HepG2 (cell line): Measurements from ENCODE around the gene NDOR1. TPM values are rescaled to one million over a fixed set of nuclear protein-coding genes. Genes with fewer than 3 reads are reported as not detected.

ENCODE experiments used
- EED ChIP-seq: sonication (generic); formaldehyde crosslinking; IDR thresholded peaks from 2 replicates; pipeline ENCODE4 v1.5.0; 2020; ENCODE audit warnings: mild to moderate bottlenecking, missing genetic modification reagents
- EP300 ChIP-seq, 3 experiments: sonication (generic) in 1 of 3; formaldehyde crosslinking in 1 of 3; IDR thresholded peaks; 2 replicates each; pipeline versions ENCODE4 v1.5.1 to v1.6.1; 2011 to 2020; ENCODE audit warnings: low read depth in 2 of 3, low read length in 2 of 3, borderline replicate concordance in 1 of 3, improper control_type of control experiment in 1 of 3, mild to moderate bottlenecking in 1 of 3, missing genetic modification reagents in 1 of 3, moderate library complexity in 1 of 3
- ESRRA ChIP-seq: sonication (generic); formaldehyde crosslinking; IDR thresholded peaks from 2 replicates; pipeline ENCODE4 v1.5.1; 2020; ENCODE audit warnings: mild to moderate bottlenecking, low read depth, missing genetic modification reagents
- FIP1L1 ChIP-seq: fragments of 200-400 bp; formaldehyde crosslinking; IDR thresholded peaks from 2 replicates; pipeline ENCODE4 v1.6.1; 2018; ENCODE audit warnings: low read depth, mild to moderate bottlenecking, low read length, moderate library complexity, borderline replicate concordance; ENCODE audit not compliant: insufficient read depth
- FOXC1 ChIP-seq: sonication (generic); formaldehyde crosslinking; IDR thresholded peaks from 2 replicates; pipeline ENCODE4 v1.8.0; 2022; ENCODE audit warnings: mild to moderate bottlenecking, missing genetic modification reagents, borderline replicate concordance
- KDM6A ChIP-seq: IDR thresholded peaks from 2 replicates; pipeline ENCODE4 v1.6.1; 2016; ENCODE audit warnings: low read depth
- NPAS2 ChIP-seq: sonication (generic); formaldehyde crosslinking; IDR thresholded peaks from 2 replicates; pipeline ENCODE4 v1.8.0; 2022; ENCODE audit warnings: mild to moderate bottlenecking, missing genetic modification reagents, borderline replicate concordance
- RORA ChIP-seq: sonication (generic); formaldehyde crosslinking; IDR thresholded peaks from 2 replicates; pipeline ENCODE4 v1.5.0; 2020; ENCODE audit warnings: mild to moderate bottlenecking, missing genetic modification reagents, moderate library complexity
- ZNF160 ChIP-seq: sonication (generic); formaldehyde crosslinking; IDR thresholded peaks from 2 replicates; pipeline ENCODE4 v1.8.0; 2022; ENCODE audit warnings: mild to moderate bottlenecking, inconsistent platforms, missing genetic modification reagents
- ZNF362 ChIP-seq: sonication (generic); formaldehyde crosslinking; IDR thresholded peaks from 2 replicates; pipeline ENCODE4 v1.4.0; 2020; ENCODE audit warnings: missing genetic modification reagents, mild to moderate bottlenecking, borderline replicate concordance
- ZNF446 ChIP-seq: sonication (generic); formaldehyde crosslinking; IDR thresholded peaks from 2 replicates; pipeline ENCODE4 v1.5.0; 2020; ENCODE audit warnings: mild to moderate bottlenecking, missing genetic modification reagents
- ZNF589 ChIP-seq: sonication (generic); formaldehyde crosslinking; conservative IDR thresholded peaks from 2 replicates; pipeline ENCODE4 v1.8.0; 2022; ENCODE audit warnings: mild to moderate bottlenecking, moderate library complexity, missing genetic modification reagents
- ZNF709 ChIP-seq: sonication (generic); formaldehyde crosslinking; IDR thresholded peaks from 2 replicates; pipeline ENCODE4 v1.5.0; 2020; ENCODE audit warnings: mild to moderate bottlenecking, missing genetic modification reagents
- ZNF747 ChIP-seq: sonication (generic); formaldehyde crosslinking; IDR thresholded peaks from 2 replicates; pipeline ENCODE4 v1.8.1; 2023; ENCODE audit warnings: missing genetic modification reagents, mild to moderate bottlenecking, borderline replicate concordance
- ZNF761 ChIP-seq: sonication (generic); formaldehyde crosslinking; conservative IDR thresholded peaks from 2 replicates; pipeline ENCODE4 v1.4.0; 2020; ENCODE audit warnings: mild to moderate bottlenecking, missing genetic modification reagents
- ZNF788 ChIP-seq: sonication (generic); formaldehyde crosslinking; IDR thresholded peaks from 2 replicates; pipeline ENCODE4 v1.5.0; 2020; ENCODE audit warnings: mild to moderate bottlenecking, missing genetic modification reagents, borderline replicate concordance
- ZNF839 ChIP-seq: sonication (generic); formaldehyde crosslinking; IDR thresholded peaks from 2 replicates; pipeline ENCODE4 v1.4.0; 2020; ENCODE audit warnings: missing genetic modification reagents, mild to moderate bottlenecking, borderline replicate concordance
- polyA plus RNA-seq, 8 experiments: library from polyadenylated mRNA; depleted of rRNA in 3 of 8; stranded (reverse) in 7 of 8; unstranded in 1 of 8; fragments of >200 nt; fragmentation: Illumina TruSeq in 4 of 8; extraction: Trizol in 4 of 8; gene quantifications; 2 replicates each; pipeline versions ENCODE4 v1.2.1 to v1.2.3, GENCODE V29; 2011 to 2016; ENCODE audit warnings: low read depth in 4 of 8, missing spikeins in 1 of 8, mixed read lengths in 1 of 8; ENCODE audit not compliant: insufficient read depth in 1 of 8
- total RNA-seq, 5 experiments: library from RNA; depleted of rRNA; stranded (reverse); fragments of >200 nt; fragmentation: Illumina TruSeq; extraction: Trizol; gene quantifications; 2 replicates each; pipeline ENCODE4 v1.2.3, GENCODE V29; 2016; ENCODE audit warnings: low read depth in 1 of 5
- TF ChIP-seq, protein P1 (sequence below): IDR thresholded peaks from 2 replicates; pipeline ENCODE4 v1.6.1; 2016; ENCODE audit warnings: mild to moderate bottlenecking
- TF ChIP-seq, protein P2 (sequence below): sonication (generic); formaldehyde crosslinking; IDR thresholded peaks from 2 replicates; pipeline ENCODE4 v1.5.0; 2020; ENCODE audit warnings: mild to moderate bottlenecking, missing genetic modification reagents
- TF ChIP-seq, protein P3 (sequence below): IDR thresholded peaks from 2 replicates; pipeline ENCODE4 v1.6.1; 2018; ENCODE audit warnings: missing genetic modification reagents, mild to moderate bottlenecking, missing compliant biosample characterization

NDOR1 gene
- total and polyA plus RNA-seq, 2 of the 13 experiments (the other 11 are each of a cell fraction or from before 2014, with no cell fraction given) = 3.6 to 8.7 TPM

GRCh38 chr9:137201205-137201868 lies 4.2 kb upstream of the NDOR1 start (continued):
- TF ChIP-seq ZNF160 (CRISPR knock-in tag) = no peak
- TF ChIP-seq ZNF446 = no peak
- 0 out of 2 replicates have a peak, but pooled peaks have one; percentile 26 for TF ChIP-seq ZNF761
- TF ChIP-seq, protein P1, sequence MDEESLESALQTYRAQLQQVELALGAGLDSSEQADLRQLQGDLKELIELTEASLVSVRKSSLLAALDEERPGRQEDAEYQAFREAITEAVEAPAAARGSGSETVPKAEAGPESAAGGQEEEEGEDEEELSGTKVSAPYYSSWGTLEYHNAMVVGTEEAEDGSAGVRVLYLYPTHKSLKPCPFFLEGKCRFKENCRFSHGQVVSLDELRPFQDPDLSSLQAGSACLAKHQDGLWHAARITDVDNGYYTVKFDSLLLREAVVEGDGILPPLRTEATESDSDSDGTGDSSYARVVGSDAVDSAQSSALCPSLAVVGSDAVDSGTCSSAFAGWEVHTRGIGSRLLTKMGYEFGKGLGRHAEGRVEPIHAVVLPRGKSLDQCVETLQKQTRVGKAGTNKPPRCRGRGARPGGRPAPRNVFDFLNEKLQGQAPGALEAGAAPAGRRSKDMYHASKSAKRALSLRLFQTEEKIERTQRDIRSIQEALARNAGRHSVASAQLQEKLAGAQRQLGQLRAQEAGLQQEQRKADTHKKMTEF = peak; percentile 63; the same call in 1 of the 2 replicates
- TF ChIP-seq NPAS2 (CRISPR knock-in tag) = no peak
- no peak for TF ChIP-seq FIP1L1
- TF ChIP-seq ZNF747 (CRISPR knock-in tag) = peak; percentile 84
- TF ChIP-seq, protein P2, sequence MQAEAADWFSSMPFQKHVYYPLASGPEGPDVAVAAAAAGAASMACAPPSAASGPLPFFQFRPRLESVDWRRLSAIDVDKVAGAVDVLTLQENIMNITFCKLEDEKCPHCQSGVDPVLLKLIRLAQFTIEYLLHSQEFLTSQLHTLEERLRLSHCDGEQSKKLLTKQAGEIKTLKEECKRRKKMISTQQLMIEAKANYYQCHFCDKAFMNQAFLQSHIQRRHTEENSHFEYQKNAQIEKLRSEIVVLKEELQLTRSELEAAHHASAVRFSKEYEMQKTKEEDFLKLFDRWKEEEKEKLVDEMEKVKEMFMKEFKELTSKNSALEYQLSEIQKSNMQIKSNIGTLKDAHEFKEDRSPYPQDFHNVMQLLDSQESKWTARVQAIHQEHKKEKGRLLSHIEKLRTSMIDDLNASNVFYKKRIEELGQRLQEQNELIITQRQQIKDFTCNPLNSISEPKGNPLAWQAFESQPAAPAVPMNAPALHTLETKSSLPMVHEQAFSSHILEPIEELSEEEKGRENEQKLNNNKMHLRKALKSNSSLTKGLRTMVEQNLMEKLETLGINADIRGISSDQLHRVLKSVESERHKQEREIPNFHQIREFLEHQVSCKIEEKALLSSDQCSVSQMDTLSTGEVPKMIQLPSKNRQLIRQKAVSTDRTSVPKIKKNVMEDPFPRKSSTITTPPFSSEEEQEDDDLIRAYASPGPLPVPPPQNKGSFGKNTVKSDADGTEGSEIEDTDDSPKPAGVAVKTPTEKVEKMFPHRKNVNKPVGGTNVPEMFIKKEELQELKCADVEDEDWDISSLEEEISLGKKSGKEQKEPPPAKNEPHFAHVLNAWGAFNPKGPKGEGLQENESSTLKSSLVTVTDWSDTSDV (CRISPR knock-in tag) = no peak
- TF ChIP-seq EED (CRISPR knock-in tag) = 0 out of 2 replicates have a peak, but pooled peaks have one; percentile 49
- 0 out of 2 replicates have a peak, but pooled peaks have one; percentile 6 for TF ChIP-seq ZNF788 (CRISPR knock-in tag)
- TF ChIP-seq ZNF362 (CRISPR knock-in tag) = no peak; the same call in 1 of the 2 replicates
- TF ChIP-seq ZNF839 (CRISPR knock-in tag) = peak; percentile 75; the same call in 1 of the 2 replicates
- TF ChIP-seq ZNF709 (CRISPR knock-in tag) = no peak
- 0 out of 2 replicates have a peak, but pooled peaks have one; percentile 4 for TF ChIP-seq ZNF589
- TF ChIP-seq EP300 (IDR thresholded peaks at IDR 0.05; ENCODE audit: low read depth in 2 of 2, low read length in 2 of 2) = no peak
- TF ChIP-seq EP300 (CRISPR knock-in tag; IDR thresholded peaks at IDR 0.05; ENCODE audit: borderline replicate concordance) = no peak
- TF ChIP-seq, protein P3, sequence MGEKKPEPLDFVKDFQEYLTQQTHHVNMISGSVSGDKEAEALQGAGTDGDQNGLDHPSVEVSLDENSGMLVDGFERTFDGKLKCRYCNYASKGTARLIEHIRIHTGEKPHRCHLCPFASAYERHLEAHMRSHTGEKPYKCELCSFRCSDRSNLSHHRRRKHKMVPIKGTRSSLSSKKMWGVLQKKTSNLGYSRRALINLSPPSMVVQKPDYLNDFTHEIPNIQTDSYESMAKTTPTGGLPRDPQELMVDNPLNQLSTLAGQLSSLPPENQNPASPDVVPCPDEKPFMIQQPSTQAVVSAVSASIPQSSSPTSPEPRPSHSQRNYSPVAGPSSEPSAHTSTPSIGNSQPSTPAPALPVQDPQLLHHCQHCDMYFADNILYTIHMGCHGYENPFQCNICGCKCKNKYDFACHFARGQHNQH (CRISPR knock-in tag) = 0 out of 2 replicates have a peak, but pooled peaks have one; percentile 59
- TF ChIP-seq ESRRA = peak; percentile 13; the same call in 1 of the 2 replicates
- TF ChIP-seq KDM6A (CRISPR knock-in tag) = no peak
- no peak for TF ChIP-seq RORA (CRISPR knock-in tag)
- peak; percentile 10; the same call in 1 of the 2 replicates for TF ChIP-seq FOXC1
